NCI-H2171 (cell line): ENCODE results near the gene TRMT1.

Experiments
- DNase-seq: peaks from one replicate; lab custom pipeline; 2025; lab: John Stamatoyannopoulos, UW

Gene TRMT1

DNA sequence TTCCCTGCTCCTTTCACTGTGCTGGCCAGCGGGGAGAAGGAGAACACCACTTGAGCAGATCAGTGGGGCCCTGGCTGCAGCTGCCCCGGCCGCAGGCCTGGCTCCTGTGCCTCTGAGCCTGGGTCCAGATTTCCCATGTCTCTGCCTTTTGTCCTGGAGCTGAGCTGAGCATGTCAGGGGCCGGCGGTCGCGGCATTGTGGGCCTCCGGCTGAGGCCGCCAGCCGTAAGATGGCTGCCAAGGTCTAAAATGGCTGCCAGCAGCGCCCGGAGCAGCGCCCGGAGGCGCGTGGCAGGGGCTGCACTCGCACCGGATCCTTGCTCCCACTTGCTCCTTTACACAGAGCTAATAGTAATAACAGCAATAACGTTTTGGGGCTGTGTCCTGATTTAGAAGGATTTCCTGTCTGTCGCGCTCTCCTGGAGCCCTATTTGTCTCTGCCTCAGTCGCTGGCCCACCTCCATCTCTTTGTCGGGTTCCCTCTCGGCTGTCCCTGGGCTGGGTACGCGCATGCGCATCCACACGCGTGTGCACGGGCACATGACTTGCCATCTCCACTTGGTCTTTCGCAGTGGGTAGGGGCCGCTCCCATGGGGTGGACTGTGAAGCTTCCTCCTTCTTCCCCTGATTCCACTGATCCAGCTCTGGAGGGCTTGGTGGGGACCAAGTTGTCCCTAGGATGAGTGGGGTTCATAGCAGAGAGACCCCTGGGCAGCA lies 46.0 kb downstream of the TRMT1 start:
- DNase-seq: no peak

DNA sequence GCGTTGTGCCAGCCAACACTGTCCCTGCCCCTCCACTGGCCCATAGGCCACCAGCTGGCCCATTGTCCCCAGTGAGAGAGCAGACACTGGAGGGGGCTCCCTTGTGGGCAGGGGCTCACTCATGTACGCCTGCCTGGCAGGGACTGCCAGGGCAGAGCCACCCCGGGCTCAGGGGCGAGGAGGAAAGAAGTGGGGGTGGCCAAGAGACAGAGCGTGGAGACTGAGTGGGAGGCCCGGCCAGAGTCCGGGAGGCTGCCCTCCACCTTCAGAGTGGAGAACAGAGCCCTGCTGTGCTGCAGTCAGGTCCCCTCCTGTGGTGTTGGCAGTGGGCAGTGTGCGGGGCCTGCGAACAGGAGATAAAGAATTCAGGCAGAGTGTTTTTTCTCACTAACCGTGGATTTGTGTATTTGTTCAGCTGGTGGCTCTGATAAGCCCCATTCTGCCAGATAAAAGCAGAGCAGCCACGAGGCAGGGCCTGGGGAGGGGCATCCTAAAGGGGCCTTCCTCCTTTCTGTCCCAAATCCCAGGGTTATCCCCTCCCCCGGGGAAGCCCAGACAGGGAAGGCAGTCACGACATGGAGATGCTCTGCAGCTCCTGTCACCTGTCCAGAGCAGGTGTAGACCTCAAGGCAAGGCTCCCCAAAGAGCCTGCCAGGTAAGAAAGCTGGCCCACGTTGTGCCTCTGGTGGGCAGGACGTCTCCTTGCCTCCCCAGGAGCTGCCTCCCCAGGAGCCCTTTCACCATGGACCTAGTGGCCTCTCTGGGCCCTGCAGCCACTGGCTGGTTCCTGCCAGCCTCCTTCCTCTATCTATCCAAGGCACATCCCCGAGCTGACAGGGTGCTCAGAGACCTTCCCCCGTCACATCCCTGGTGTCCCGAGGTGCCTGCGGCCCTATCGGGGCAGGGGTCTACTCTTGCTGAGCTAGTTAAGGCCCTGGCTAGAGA lies 46.9 kb downstream of the TRMT1 start:
- DNase-seq: no peak

GRCh38 chr19:13068085-13068846 lies 48.3 kb downstream of the TRMT1 start:
- no peak for DNase-seq

DNA sequence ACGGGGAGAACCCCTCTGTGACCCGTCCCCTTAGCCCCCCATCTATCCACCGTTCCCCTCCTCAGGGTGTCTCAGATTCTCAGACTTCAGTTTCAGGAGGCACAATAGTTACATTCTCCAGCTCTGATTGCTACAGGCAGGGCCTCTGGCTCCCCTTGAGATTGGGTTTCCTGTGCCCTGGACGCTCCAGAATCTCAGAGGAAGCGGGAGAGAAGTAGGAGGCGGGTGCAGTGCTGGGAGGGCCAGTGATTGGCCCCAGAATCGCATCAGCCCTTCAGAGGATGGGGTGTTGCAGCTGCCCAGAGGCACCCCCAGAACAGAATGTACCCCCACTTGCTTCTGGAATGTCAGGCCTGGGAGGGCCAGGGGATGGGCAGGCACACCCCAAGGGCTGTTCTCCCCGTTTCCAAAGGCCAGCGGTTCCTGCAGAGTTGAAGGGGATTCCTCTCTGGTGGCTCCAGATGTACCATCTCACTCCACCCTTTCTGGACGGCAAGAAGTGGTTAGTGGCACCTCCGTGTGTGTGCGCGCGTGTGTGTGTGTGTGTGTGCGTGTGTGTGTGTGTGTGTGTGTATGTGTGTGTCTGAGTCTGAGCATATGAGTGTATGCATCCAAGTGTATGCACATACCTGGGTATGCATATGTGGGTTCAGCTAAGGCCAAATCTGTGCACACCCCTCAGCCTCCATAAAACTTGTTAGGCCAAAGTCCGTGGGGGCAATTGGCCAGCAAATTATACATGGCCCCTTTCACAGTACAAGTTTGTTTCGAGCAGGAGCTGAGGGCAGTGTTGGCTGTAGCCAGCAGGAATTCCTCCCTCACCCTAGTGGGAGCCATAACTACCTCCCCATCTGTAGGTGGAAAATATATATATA lies 49.4 kb downstream of the TRMT1 start:
- no peak for DNase-seq

- DNase-seq: no peak
Observed at GRCh38 chr19:13066226-13066625, 50.3 kb downstream of the TRMT1 start.

- no peak for DNase-seq
Observed at GRCh38 chr19:13064092-13064489, 52.4 kb downstream of the TRMT1 start.

GRCh38 chr19:13063461-13064091 lies 53.0 kb downstream of the TRMT1 start:
- no peak for DNase-seq

DNA sequence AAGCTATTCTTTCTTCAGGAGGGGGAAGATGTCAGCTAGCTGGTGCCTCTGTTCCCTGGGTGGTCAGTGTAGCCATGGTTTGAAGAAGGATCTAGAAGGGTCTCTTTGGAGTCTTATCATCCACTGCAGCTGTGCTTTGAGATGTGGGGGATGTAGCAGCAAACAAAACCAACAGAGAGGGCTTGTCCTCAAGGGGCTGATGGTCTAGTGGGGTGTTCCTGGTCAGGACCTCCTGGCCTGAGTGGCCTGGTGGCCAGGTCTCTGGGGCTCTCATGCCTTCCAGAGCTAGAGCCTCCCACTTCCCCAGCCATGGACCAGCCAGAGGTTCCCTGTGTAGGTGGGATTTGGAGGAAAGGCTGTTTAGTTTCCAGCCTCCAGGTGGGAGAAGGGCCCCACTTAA lies 54.2 kb downstream of the TRMT1 start:
- DNase-seq: no peak

GRCh38 chr19:13060964-13061927 lies 55.3 kb downstream of the TRMT1 start:
- peak; percentile 80 for DNase-seq

GRCh38 chr19:13060233-13060963 lies 56.1 kb downstream of the TRMT1 start:
- no peak for DNase-seq

GRCh38 chr19:13058951-13059660 lies 57.4 kb downstream of the TRMT1 start:
- no peak for DNase-seq

DNA sequence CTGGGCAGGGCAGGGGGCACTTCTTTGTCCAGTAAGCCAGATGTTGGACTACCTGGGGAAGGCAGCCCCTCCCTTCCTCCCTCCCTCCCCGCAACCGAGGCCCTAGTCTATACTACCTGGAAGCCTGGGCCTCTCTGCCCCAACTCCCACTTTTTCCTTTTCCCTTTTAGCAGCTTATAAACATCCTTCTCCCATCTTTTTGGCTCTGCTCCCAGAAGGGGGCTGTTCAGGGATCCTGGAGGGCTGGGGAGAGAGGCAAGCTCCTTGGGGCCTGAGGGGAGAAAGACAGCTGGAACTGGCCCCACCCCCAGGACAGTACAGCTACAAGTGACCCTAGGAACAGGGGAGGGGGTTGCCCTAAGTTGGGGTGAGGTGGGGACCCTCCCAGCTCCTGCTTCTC lies 58.8 kb downstream of the TRMT1 start:
- DNase-seq: peak; percentile 27

DNA sequence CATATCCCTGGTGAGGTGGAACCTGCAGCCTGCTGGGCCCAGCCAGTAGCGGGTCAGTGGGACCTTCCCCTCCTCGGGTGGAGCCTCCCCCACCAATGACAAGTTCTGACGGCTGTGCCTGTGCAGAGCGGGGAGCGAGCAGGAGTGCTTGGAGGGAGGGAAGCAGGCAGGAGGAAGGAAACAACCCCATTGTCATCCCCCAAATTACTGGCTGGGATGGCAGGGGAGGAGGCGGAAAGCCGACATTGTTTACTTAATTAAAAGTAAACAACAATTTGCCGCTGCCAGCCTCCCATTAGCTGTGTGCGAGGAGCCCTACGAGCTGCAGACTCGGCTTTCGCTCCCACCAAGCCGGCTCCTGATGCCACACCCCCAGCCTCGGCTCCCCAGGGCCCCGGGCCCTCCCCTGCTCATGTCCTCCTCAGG lies 59.4 kb downstream of the TRMT1 start:
- no peak for DNase-seq

- DNase-seq: no peak
Observed at GRCh38 chr19:13056052-13056660, 60.4 kb downstream of the TRMT1 start.

DNA sequence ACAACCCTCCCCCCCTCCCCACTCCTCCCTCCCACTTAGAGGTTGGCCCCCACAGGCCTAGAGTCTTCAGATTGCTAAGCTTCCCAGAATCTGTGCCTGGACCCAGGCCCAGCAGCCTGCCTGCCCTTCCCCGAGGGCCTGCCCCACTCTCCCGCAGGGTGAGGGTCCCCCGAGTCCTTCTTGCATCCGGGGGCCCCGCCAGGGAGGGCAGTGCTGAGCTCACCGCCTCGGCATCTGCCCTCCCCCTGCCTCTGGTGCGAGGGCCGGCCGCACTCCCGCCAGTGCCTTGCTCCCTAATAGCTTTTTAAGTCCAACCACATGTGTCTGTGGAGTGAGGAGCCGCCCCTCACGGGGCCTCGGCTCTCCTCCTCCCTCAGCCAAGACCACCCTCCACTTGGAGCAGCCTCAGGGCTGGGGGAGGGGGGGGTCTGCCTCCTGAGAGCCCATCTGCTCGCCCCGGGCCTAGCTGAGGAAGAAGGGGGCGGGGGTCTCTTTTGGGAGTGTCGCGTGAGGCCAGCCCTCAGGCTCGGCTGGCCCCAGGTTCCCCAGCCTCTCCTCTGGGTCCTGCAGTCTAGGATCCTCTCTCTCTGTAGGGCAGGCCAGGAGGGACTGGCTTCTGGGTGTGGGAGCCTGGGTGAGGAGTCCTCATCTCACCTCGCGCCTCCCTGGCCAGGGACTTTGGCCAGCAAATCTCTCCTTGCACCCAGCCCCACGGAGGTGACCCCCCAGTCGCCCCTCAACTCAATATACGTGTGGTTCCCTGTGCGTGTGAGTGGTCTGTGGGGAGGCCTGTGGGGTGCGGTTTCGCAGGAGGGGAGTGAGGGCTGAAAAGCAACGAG lies 61.1 kb downstream of the TRMT1 start:
- DNase-seq: no peak
